Heart left ventricle (tissue), 13 donors: ENCODE results near the gene TOP3B.

Experiments
- CTCF ChIP-seq, 12 donors: fragments of 200-600 bp; sonication (generic) in 4 of 12; IDR thresholded peaks; one replicate each; pipeline versions ENCODE4 v1.5.0 to v1.8.0; 2018 to 2022; ENCODE audit warnings: antibody characterized with exemption in 12 of 12, mild to moderate bottlenecking in 5 of 12
- POLR2A ChIP-seq, 2 donors: fragments of 450-650 bp; IDR thresholded peaks; one replicate each; pipeline ENCODE4 v1.6.1; 2017; ENCODE audit warnings: antibody characterized with exemption in 2 of 2, mild to moderate bottlenecking in 2 of 2, moderate library complexity in 2 of 2
- donor health status: ischemic (EF 13 %, LVEDD 7.1; RV severe dilation, severe dysfunction).
- donor health status: DM: no; HTN: yes; CAD: no.
- donor health status: DM: no; HTN: no; CAD: no.
- donor health status: ischemic (EF 25% LVEDD 6.9; RV normal size, moderate dysfunction).
- donor health status: ischemic (EF 25% LVEDD 5.7; RV mildly dilated, moderate dysfunction).
- donor health status: ischemic (EF 35%, LVEDD 5.7; RV mildly dilated, moderate dysfunction).
- donor health status: nonischemic (EF 11% LVEDD 7.7; RV severe dilation, severe dysfunction).
- donor health status: DM: yes; HTN: yes; CAD: no.
- donor health status: PGD.
- donor health status: ischemic (EF 29% LVEDD 5.4; RV normal size, mild dysfunction).
- donor health status: nonischemic (EF 23%, LVEDD 6.1; RV moderate dilation, normal function).

GRCh38 chr22:21977814-21978213 lies 4.8 kb downstream of the TOP3B start:
- TF ChIP-seq CTCF (IDR thresholded peaks at IDR 0.05) (no peak), POLR2A (IDR thresholded peaks at IDR 0.05) (no peak)
